ENCODE measurements around the gene ALK. TPM values are rescaled to one million over a fixed set of nuclear protein-coding genes. Genes with fewer than 3 reads are reported as not detected.

The ALK gene
- total and polyA plus RNA-seq, 2 experiments from 2014 or later, result 0.35 TPM; not detected in 1

DNA sequence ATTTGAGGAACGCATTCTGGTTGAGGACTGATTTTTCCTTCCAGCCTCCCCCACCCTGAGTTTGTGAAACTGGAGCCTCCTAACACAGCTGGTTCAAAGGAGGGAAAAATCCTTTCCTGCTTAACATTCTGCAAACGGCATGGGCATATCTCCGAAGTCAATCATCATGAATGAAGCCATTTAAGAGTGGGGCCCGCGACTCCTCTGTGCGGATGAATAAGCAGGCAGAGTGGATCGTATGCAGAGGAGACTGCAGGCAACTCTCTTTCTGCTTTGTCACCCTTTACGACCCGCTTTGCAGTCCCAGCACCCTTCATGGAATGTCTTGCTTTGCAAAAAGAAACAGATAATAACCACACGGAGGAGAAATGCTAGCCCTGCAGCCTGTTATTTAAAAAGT is 500.9 kb downstream of the ALK start:
- TF ChIP-seq EZH2 (IDR thresholded peaks at IDR 0.05; ENCODE audit: low read depth, unreplicated experiment), result no peak
- TF ChIP-seq ZNF462 (CRISPR knock-in tag; IDR thresholded peaks at IDR 0.05), result no peak
- no peak for TF ChIP-seq POLR2AphosphoS5 (IDR thresholded peaks at IDR 0.05; ENCODE audit: low read depth)
- no peak for TF ChIP-seq EZH2phosphoT487 (IDR thresholded peaks at IDR 0.05; ENCODE audit: unreplicated experiment)
- TF ChIP-seq, protein P1, sequence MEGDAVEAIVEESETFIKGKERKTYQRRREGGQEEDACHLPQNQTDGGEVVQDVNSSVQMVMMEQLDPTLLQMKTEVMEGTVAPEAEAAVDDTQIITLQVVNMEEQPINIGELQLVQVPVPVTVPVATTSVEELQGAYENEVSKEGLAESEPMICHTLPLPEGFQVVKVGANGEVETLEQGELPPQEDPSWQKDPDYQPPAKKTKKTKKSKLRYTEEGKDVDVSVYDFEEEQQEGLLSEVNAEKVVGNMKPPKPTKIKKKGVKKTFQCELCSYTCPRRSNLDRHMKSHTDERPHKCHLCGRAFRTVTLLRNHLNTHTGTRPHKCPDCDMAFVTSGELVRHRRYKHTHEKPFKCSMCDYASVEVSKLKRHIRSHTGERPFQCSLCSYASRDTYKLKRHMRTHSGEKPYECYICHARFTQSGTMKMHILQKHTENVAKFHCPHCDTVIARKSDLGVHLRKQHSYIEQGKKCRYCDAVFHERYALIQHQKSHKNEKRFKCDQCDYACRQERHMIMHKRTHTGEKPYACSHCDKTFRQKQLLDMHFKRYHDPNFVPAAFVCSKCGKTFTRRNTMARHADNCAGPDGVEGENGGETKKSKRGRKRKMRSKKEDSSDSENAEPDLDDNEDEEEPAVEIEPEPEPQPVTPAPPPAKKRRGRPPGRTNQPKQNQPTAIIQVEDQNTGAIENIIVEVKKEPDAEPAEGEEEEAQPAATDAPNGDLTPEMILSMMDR (conservative IDR thresholded peaks at IDR 0.05; ENCODE audit: low read depth in 2 of 2), result no peak
- no peak for TF ChIP-seq NANOG (IDR thresholded peaks at IDR 0.05; ENCODE audit: borderline replicate concordance)
- no peak for TF ChIP-seq STAT1 (IDR thresholded peaks at IDR 0.05; ENCODE audit: unreplicated experiment)
- TF ChIP-seq CREB1 (CRISPR knock-in tag; IDR thresholded peaks at IDR 0.05; ENCODE audit: low read depth), result no peak
- no peak for TF ChIP-seq ETS1 (IDR thresholded peaks at IDR 0.05)
- no peak for TF ChIP-seq ZNF114 (CRISPR knock-in tag; IDR thresholded peaks at IDR 0.05)
- no peak for DNase-seq (ENCODE audit: low spot score)
- no peaks in the 10 kb centered on the region for H4K20me1 ChIP-seq (replicated peaks; ENCODE audit: insufficient read depth)
- H3K4me1 ChIP-seq (ENCODE audit: insufficient read depth), result peaks cover 11% of the 10 kb centered on the region; the same call in 1 of the 2 replicates
- no peaks in the 10 kb centered on the region for H3K79me2 ChIP-seq (replicated peaks; ENCODE audit: insufficient read depth)
- no peaks in the 10 kb centered on the region for H3F3A ChIP-seq (replicated peaks; ENCODE audit: low read depth)
- peak; percentile 42; the same call in 1 of the 3 replicates for ATAC-seq
- H3K4me3 ChIP-seq, result no peak overlapping the region
- peak overlapping the region; percentile 55 for H3K4me2 ChIP-seq
- H3K27ac Mint-ChIP-seq, result no peak overlapping the region
- H3K36me3 ChIP-seq (ENCODE audit: insufficient read depth), result no peaks in the 10 kb centered on the region
- no peak overlapping the region for H3K27ac ChIP-seq (ENCODE audit: low read depth)
- H3K27me3 ChIP-seq (ENCODE audit: insufficient read depth), result no peaks in the 10 kb centered on the region
- H3K27me3 Mint-ChIP-seq (ENCODE audit: insufficient read depth, low read depth, poor library complexity), result peaks cover 2% of the 10 kb centered on the region
- H2AFZ ChIP-seq, result peak overlapping the region; percentile 85
- H3K4me1 Mint-ChIP-seq, result peaks cover 8% of the 10 kb centered on the region
- no peaks in the 10 kb centered on the region for H3K36me3 Mint-ChIP-seq (ENCODE audit: low read depth)
- H3K9me2 ChIP-seq (ENCODE audit: insufficient read depth), result no peaks in the 10 kb centered on the region
- no peak overlapping the region for H3K4me3 Mint-ChIP-seq
- H3K9me3 Mint-ChIP-seq, result no peaks in the 10 kb centered on the region
